Activated gamma-delta T cell treated with anti-CD3 and anti-CD28 coated beads, Interleukin-2, amount 50 U/mL, for 16 hours (primary cell): ENCODE results near the gene DNAJC5.

ENCODE experiments used
- DNase-seq: peaks from one replicate; pipeline ENCODE4 v3.0.0-alpha.2; 2020; ENCODE audit warnings: low read depth

Gene DNAJC5

DNA sequence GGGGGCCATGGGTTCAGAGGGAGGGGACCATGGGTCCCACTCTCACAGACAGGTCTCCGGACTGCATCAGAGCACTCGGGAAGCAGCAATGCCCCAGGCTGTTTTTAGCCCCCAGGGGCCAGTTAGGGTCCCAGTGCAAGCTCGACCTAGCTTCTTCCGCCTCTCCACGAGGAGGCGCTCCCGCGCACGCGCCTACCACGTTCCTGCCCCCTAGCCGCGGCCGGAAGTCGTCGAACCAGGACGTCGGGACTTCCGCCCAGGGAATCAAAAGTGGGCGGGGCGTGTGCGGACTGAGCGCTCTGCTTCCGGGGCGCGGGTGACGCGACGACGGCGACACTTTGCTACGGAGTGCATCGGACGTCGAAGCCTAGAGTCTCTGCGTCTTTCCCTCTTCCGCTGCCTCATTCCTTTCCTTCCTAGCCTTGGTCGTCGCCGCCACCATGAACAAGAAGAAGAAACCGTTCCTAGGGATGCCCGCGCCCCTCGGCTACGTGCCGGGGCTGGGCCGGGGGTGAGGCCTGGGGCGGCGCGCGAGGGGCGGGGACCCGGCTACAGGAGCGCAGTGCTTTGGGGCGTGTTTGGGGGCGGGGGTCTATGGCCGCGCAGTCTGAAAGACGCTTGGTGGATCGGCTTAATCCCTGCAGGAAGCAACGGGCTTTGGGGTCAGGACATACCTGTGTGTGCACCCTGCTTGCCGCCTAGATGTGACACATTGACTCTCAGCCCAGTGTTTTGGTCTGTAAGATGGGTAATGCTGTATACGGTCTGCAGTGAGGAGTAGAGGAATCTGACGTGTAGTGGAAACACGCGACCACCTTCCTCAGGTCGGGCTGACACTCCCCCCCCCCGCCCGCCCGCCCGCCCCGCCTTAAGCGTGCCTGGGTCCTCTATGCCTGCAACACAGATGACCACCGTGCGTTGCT, 86.1 kb downstream of the DNAJC5 start, which contains the start of gene PRPF6:
Gene PRPF6, plus strand, starts transcription at position 327 of the 923 bp plus-strand sequence. Its CDS starts 114 bp downstream, at position 441.
- DNase-seq: peak; percentile 93

DNA sequence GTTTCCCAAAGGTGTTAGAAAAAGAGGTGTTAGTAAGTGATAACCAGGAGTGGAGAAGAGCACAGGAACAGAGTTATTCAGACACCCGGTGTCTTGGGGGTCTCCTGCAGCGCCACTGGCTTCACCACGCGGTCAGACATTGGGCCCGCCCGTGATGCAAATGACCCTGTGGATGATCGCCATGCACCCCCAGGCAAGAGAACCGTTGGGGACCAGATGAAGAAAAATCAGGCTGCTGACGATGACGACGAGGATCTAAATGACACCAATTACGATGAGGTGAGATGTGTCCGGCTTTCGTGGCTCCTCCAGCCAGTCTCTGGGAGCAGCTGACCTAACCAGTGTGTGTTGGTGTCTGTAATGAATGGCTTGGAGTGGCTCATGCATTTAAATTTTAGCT, 88.0 kb downstream of the DNAJC5 start:
- no peak for DNase-seq
